ENCODE results near the gene GPX4.

GPX4 gene

GRCh38 chr19:1153891-1154730 is 50.3 kb downstream of the GPX4 start:
- TF ChIP-seq CTCF (IDR thresholded peaks at IDR 0.05; ENCODE audit: low read depth, low read length) = no peak
- DNase-seq (ENCODE audit: low read depth, low spot score) = no peak
- no peak overlapping the region for H3K4me3 ChIP-seq (ENCODE audit: low read depth, low read length)
- in situ Hi-C loops (cut with HindIII; ENCODE audit: low sequenced_read_pairs) = no loop called here

DNA sequence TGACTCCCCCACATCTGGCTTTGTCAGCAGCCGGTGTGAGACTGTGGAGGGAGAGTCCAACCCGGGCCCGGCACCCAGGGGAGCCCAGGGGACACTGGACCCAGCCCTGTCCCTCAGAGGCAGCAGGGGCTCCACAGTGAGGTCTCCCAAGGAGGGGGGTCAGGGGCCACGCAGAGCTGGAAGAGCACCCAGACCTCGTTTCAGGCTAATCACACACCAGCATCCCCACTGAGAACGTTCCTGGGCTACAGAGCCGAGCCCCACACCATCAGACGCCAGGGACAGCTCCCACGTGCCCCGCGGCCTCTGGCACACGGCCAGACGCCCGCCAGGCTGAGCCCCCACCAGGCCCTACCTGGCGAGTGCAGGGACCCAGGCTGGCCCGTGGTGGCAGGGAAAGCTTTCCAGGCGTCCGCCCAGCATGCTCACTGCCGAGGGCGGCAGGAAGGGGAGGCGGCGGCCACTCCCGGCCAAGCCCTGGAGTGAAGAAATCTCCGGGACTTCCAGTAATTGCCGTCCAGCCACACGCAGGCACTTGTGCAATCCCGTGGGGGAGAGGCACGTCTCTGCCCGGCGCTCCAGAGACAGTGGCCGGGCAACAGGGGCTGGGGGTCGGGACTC is 51.0 kb downstream of the GPX4 start:
- DNase-seq (ENCODE audit: low read depth, low spot score) = peak; percentile 68

DNA sequence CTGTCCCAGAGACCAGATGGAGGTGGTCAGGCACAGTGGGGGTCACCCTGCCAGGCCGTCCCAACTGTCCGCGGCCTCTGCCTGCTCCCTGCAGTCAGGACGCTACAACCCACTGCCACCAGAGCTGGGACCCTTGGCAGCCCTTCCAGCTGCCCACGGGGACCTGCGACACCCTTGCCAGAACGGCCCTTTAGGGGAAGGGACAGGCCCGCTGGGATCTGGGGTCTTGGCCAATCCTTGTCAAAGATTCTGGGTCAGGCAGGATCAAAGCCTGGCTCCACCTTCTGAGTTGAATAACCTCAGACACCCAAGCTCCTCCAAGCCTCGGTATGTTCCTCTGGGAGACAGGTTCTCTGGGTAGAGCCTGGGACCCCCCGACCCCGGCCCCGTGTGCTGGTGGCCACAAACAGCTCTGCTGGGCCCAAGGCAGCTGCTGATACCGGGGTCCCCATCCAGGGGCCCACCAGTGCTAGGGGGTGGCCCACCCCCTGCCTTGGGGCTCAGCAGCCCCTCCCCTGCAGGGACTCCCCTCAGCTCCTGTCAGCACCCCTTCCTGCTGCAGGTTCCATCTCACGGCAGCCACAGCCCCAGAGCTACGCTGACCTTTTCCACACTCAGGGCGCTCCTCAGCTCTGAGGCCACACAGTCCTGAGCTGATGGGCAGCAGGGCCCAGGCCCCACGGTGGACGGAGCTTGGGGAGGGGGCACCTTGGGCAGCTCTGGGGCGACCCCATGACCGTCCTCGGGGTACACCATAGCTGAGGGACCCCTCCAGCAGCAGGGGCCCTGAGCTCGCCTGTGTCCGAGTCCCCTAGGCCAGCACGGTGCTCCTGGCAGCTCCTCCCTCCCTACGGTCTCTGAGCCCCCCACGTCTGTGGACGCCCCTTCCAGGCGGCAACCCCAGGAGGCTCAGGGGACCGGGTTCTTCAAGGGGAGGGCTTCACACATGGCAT is 51.8 kb downstream of the GPX4 start:
- in situ Hi-C loops (cut with HindIII; ENCODE audit: low sequenced_read_pairs) = no loop called here
- no peak for TF ChIP-seq CTCF (IDR thresholded peaks at IDR 0.05; ENCODE audit: low read depth, low read length)
- no peak overlapping the region for H3K4me3 ChIP-seq (ENCODE audit: low read depth, low read length)
- DNase-seq (ENCODE audit: low read depth, low spot score) = no peak

More for the DNA sequence above, 51.0 kb downstream of the GPX4 start:
- in situ Hi-C loops (cut with HindIII; ENCODE audit: low sequenced_read_pairs) = no loop called here
- TF ChIP-seq CTCF (IDR thresholded peaks at IDR 0.05; ENCODE audit: low read depth, low read length) = no peak
- no peak overlapping the region for H3K4me3 ChIP-seq (ENCODE audit: low read depth, low read length)
